HepG2 (cell line): ENCODE results near the gene LOXL3. TPM values are rescaled to one million over a fixed set of nuclear protein-coding genes. Genes with fewer than 3 reads are reported as not detected.
A peak's percentile ranks its signal among the peaks of the same experiment; 100 is the strongest.

Experiments used
- ATAC-seq: fragments of 200-7000 bp; cut with Tn5 transposase; 3 replicates; pipeline ENCODE4 v1.9.1; 2020; ENCODE audit warnings: mild to moderate bottlenecking, moderate library complexity
- BruUV-seq: library from RNA; stranded (reverse); fragments of 400-500 nt; replicated peaks from 2 replicates; lab custom pipeline; 2021; lab: Mats Ljungman, UMichigan
- CTCF ChIA-PET: fragments of 300-600 bp; formaldehyde crosslinking; extraction: SDS; loops from one replicate; lab custom pipeline; 2021; ENCODE audit warnings: low total read pairs, inconsistent platforms, low intra/inter-chr PET ratio; lab: Yijun Ruan, JAX
- POLR2A ChIA-PET: fragments of 350-600 bp; sonication (Branson Sonifier 250); formaldehyde crosslinking; loops from one replicate; lab custom pipeline; 2020; ENCODE audit warnings: antibody characterized with exemption, inconsistent platforms; lab: Yijun Ruan, JAX
- DNase-seq: peaks from one replicate; pipeline ENCODE4 v3.0.0-alpha.2; 2015; ENCODE audit warnings: low spot score
- FAIRE-seq: peaks from 3 replicates; lab custom pipeline; 2011; peaks lifted over from hg19 to GRCh38; lab: Jason Lieb, UNC
- H2AFZ ChIP-seq: one replicate; pipeline ENCODE4 v1.6.1; 2011; ENCODE audit warnings: low read length, inconsistent platforms
- H3K27ac ChIP-seq: fragments of 300-600 bp; 3 replicates; pipeline ENCODE4 v1.8.0; 2011; ENCODE audit warnings: mixed run types, mild to moderate bottlenecking, mixed read lengths, low read length, inconsistent platforms; ENCODE audit not compliant: insufficient read depth; ENCODE audit errors: extremely low read length
- H3K27me3 ChIP-seq, 2 experiments: fragments of 200-600 bp in 1 of 2; 2 replicates in 1 of 2; 3 replicates in 1 of 2; pipeline versions ENCODE4 v1.6.0 to v1.8.0; 2011; ENCODE audit warnings: low read length in 2 of 2, mild to moderate bottlenecking in 2 of 2, moderate library complexity in 2 of 2, inconsistent platforms in 1 of 2; ENCODE audit not compliant: insufficient read depth in 2 of 2, control insufficient read depth in 1 of 2
- H3K36me3 ChIP-seq, 2 experiments: fragments of 200-600 bp in 1 of 2; replicated peaks in 1 of 2; 2 replicates in 1 of 2; 3 replicates in 1 of 2; pipeline versions ENCODE4 v1.5.1 to v1.8.0; 2011; ENCODE audit warnings: low read length in 2 of 2, inconsistent platforms in 1 of 2; ENCODE audit not compliant: insufficient read depth in 2 of 2, control insufficient read depth in 1 of 2
- H3K4me1 ChIP-seq: 2 replicates; pipeline ENCODE4 v1.5.1; 2012; ENCODE audit warnings: low read length, inconsistent platforms; ENCODE audit not compliant: insufficient read depth
- H3K4me2 ChIP-seq: 2 replicates; pipeline ENCODE4 v1.6.0; 2011; ENCODE audit warnings: low read depth, low read length, inconsistent platforms
- H3K4me3 ChIP-seq, 3 experiments: fragments of 200-600 bp in 1 of 3; sonication (generic), shearing (Covaris generic) in 1 of 3; replicated peaks in 1 of 3; 2 replicates each; pipeline ENCODE4 v1.5.1; 2011 to 2016; ENCODE audit warnings: low read length in 3 of 3, inconsistent platforms in 2 of 3, low read depth in 2 of 3, mild to moderate bottlenecking in 2 of 3, control low read depth in 1 of 3, mixed read lengths in 1 of 3; ENCODE audit not compliant: insufficient read depth in 1 of 3
- H3K79me2 ChIP-seq: one replicate; pipeline ENCODE4 v1.6.1; 2011; ENCODE audit warnings: low read length, inconsistent platforms; ENCODE audit not compliant: insufficient read depth
- H3K9ac ChIP-seq: 2 replicates; pipeline ENCODE4 v1.6.0; 2011; ENCODE audit warnings: mild to moderate bottlenecking, low read depth, low read length, inconsistent platforms; ENCODE audit not compliant: insufficient read depth
- H3K9me3 ChIP-seq: 2 replicates; pipeline ENCODE4 v1.5.1; 2012; ENCODE audit warnings: mild to moderate bottlenecking, low read length
- H4K20me1 ChIP-seq: 2 replicates; pipeline ENCODE4 v1.6.0; 2011; ENCODE audit warnings: inconsistent platforms, mild to moderate bottlenecking, low read length, moderate library complexity; ENCODE audit not compliant: insufficient read depth
- CEBPB ChIP-seq: IDR thresholded peaks from 2 replicates; pipeline ENCODE4 v1.6.1; 2011; ENCODE audit warnings: low read depth, low read length, improper control_type of control experiment, borderline replicate concordance
- TBX3 ChIP-seq: fragments of 450-650 bp; IDR thresholded peaks from 2 replicates; pipeline ENCODE4 v1.6.1; 2017; ENCODE audit warnings: antibody characterized with exemption, mild to moderate bottlenecking, inconsistent platforms, borderline replicate concordance
- ZFP36L2 ChIP-seq: sonication (generic); formaldehyde crosslinking; IDR thresholded peaks from 2 replicates; pipeline ENCODE4 v1.4.0; 2020; ENCODE audit warnings: missing genetic modification reagents
- ZNF83 ChIP-seq: sonication (generic); formaldehyde crosslinking; IDR thresholded peaks from 2 replicates; pipeline ENCODE4 v1.4.0; 2020; ENCODE audit warnings: missing genetic modification reagents, mild to moderate bottlenecking, borderline replicate concordance
- whole genome bisulfite sequencing: methylation state at CpG from one replicate; pipeline ENCODE4 v1.1.6; 2017; ENCODE audit warnings: low lambda C conversion rate; 5-methylcytosine and 5-hydroxymethylcytosine counted together
- in situ Hi-C: cut with HindIII; loops from 2 replicates; pipeline ENCODE4 v1.10.0; 2017; ENCODE audit warnings: low pct_unique_long_range_greater_than_20kb; ENCODE audit not compliant: extremely low pct_ligation_motif_present
- intact Hi-C: fragments of 100-400 bp; cut with micrococcal nuclease; formaldehyde crosslinking; loops from one replicate; pipeline ENCODE4 v1.10.0; 2022; ENCODE audit not compliant: unreplicated experiment
- polyA plus RNA-seq, 8 experiments: library from polyadenylated mRNA; depleted of rRNA in 3 of 8; stranded (reverse) in 7 of 8; unstranded in 1 of 8; fragments of >200 nt; fragmentation: Illumina TruSeq in 4 of 8; extraction: Trizol in 4 of 8; gene quantifications; 2 replicates each; pipeline versions ENCODE4 v1.2.1 to v1.2.3, GENCODE V29; 2011 to 2016; ENCODE audit warnings: low read depth in 4 of 8, missing spikeins in 1 of 8, mixed read lengths in 1 of 8; ENCODE audit not compliant: insufficient read depth in 1 of 8
- total RNA-seq, 5 experiments: library from RNA; depleted of rRNA; stranded (reverse); fragments of >200 nt; fragmentation: Illumina TruSeq; extraction: Trizol; gene quantifications; 2 replicates each; pipeline ENCODE4 v1.2.3, GENCODE V29; 2016; ENCODE audit warnings: low read depth in 1 of 5
- TF ChIP-seq, protein P1 (sequence below): IDR thresholded peaks from 2 replicates; pipeline ENCODE4 v1.6.1; 2016; ENCODE audit warnings: low read depth, missing genetic modification reagents, missing compliant biosample characterization

Gene LOXL3
- total and polyA plus RNA-seq, 2 of the 13 experiments (the other 11 are each of a cell fraction or from before 2014, with no cell fraction given) = 0.55 to 6.5 TPM

DNA sequence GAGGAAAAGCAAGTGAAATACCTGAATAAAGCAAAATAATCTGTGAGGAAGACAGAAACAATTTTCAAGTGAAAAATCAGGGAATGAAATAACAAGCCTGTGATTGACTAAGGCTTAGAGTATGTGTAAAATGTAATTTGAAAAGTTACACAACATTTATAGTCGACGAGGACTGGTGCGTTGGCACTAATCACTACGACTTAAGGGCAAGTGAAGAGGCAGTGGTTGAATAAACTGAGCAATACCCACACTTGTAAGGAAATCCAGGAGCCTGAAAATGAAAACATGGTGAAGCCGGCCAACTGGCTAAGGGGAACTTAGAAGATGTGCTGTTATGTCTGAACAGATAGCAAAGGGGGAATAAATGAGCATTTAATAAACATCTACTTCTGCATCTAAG lies 14.1 kb upstream of the LOXL3 start:
- FAIRE-seq (no peak), DNase-seq (no peak), ATAC-seq (no peak)
- intact Hi-C loops (no loop called here), in situ Hi-C loops (no loop called here)
- BruUV-seq = no TSS peak
- no peaks in the 10 kb centered on the region for H3K9me3 ChIP-seq
- no peaks in the 10 kb centered on the region for H3K36me3 ChIP-seq
- H3K4me3 ChIP-seq = no peak overlapping the region
- H3K79me2 ChIP-seq = no peaks in the 10 kb centered on the region
- no peak overlapping the region for H2AFZ ChIP-seq
- ChIA-PET POLR2A (no interaction called here), CTCF (no interaction called here)
- no peak overlapping the region for H3K4me2 ChIP-seq
- no peak for TF ChIP-seq ZNF83
- TF ChIP-seq TBX3 = no peak
- no peak for TF ChIP-seq ZFP36L2
- TF ChIP-seq, protein P1, sequence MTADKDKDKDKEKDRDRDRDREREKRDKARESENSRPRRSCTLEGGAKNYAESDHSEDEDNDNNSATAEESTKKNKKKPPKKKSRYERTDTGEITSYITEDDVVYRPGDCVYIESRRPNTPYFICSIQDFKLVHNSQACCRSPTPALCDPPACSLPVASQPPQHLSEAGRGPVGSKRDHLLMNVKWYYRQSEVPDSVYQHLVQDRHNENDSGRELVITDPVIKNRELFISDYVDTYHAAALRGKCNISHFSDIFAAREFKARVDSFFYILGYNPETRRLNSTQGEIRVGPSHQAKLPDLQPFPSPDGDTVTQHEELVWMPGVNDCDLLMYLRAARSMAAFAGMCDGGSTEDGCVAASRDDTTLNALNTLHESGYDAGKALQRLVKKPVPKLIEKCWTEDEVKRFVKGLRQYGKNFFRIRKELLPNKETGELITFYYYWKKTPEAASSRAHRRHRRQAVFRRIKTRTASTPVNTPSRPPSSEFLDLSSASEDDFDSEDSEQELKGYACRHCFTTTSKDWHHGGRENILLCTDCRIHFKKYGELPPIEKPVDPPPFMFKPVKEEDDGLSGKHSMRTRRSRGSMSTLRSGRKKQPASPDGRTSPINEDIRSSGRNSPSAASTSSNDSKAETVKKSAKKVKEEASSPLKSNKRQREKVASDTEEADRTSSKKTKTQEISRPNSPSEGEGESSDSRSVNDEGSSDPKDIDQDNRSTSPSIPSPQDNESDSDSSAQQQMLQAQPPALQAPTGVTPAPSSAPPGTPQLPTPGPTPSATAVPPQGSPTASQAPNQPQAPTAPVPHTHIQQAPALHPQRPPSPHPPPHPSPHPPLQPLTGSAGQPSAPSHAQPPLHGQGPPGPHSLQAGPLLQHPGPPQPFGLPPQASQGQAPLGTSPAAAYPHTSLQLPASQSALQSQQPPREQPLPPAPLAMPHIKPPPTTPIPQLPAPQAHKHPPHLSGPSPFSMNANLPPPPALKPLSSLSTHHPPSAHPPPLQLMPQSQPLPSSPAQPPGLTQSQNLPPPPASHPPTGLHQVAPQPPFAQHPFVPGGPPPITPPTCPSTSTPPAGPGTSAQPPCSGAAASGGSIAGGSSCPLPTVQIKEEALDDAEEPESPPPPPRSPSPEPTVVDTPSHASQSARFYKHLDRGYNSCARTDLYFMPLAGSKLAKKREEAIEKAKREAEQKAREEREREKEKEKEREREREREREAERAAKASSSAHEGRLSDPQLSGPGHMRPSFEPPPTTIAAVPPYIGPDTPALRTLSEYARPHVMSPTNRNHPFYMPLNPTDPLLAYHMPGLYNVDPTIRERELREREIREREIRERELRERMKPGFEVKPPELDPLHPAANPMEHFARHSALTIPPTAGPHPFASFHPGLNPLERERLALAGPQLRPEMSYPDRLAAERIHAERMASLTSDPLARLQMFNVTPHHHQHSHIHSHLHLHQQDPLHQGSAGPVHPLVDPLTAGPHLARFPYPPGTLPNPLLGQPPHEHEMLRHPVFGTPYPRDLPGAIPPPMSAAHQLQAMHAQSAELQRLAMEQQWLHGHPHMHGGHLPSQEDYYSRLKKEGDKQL (CRISPR knock-in tag) = no peak
- peak; percentile 1; the same call in 1 of the 2 replicates for TF ChIP-seq CEBPB
- no peak overlapping the region for H3K27ac ChIP-seq
- 15% methylated on average over 5 of the region's 5 CpGs for WGBS
- H4K20me1 ChIP-seq = no peaks in the 10 kb centered on the region
- H3K27me3 ChIP-seq = peaks cover 0 to 38% of the 10 kb centered on the region in 2 experiments; a peak in 3 of 5 replicates
- peaks cover 12% of the 10 kb centered on the region for H3K4me1 ChIP-seq
- H3K9ac ChIP-seq = no peak overlapping the region
